Lung (tissue), 12 donors: ENCODE results near the gene CNTNAP2. TPM values are rescaled to one million over a fixed set of nuclear protein-coding genes. Genes with fewer than 3 reads are reported as not detected.

Experiments
- ATAC-seq: fragments of 200-7000 bp; cut with Tn5 transposase; one replicate; pipeline ENCODE4 v1.9.1; 2020; ENCODE audit warnings: moderate number of reproducible peaks; ENCODE audit not compliant: insufficient read depth, low FRiP score
- DNase-seq, 3 donors: peaks; one replicate each; pipeline ENCODE4 v3.0.0-alpha.2; 2013 to 2017
- H3K27ac ChIP-seq, 2 donors: one replicate each; pipeline ENCODE4 v1.5.1; 2013; ENCODE audit warnings: mild to moderate bottlenecking in 2 of 2, moderate library complexity in 2 of 2, control low read depth in 1 of 2, inconsistent platforms in 1 of 2, low read depth in 1 of 2, low read length in 1 of 2
- H3K27me3 ChIP-seq, 3 donors: one replicate each; pipeline ENCODE4 v1.5.1; 2013; ENCODE audit warnings: low read length in 2 of 3; ENCODE audit not compliant: control insufficient read depth in 3 of 3, insufficient read depth in 3 of 3
- H3K36me3 ChIP-seq, 4 donors: one replicate each; pipeline ENCODE4 v1.5.1; 2013; ENCODE audit warnings: low read length in 4 of 4, mild to moderate bottlenecking in 1 of 4, moderate library complexity in 1 of 4; ENCODE audit not compliant: control insufficient read depth in 4 of 4, insufficient read depth in 4 of 4
- H3K4me1 ChIP-seq, 5 donors: one replicate each; pipeline ENCODE4 v1.5.1; 2013; ENCODE audit warnings: low read length in 5 of 5, mild to moderate bottlenecking in 2 of 5, moderate library complexity in 1 of 5; ENCODE audit not compliant: control insufficient read depth in 5 of 5, insufficient read depth in 5 of 5
- H3K4me3 ChIP-seq: one replicate; pipeline ENCODE4 v1.5.1; 2013; ENCODE audit warnings: mild to moderate bottlenecking, control low read depth, moderate library complexity
- H3K9ac ChIP-seq, 2 donors: one replicate each; pipeline ENCODE4 v1.5.1; 2013; ENCODE audit warnings: low read length in 2 of 2, control low read depth in 1 of 2; ENCODE audit not compliant: insufficient read depth in 1 of 2
- H3K9me3 ChIP-seq, 4 donors: one replicate each; pipeline ENCODE4 v1.5.1; 2013; ENCODE audit warnings: low read length in 3 of 4, mild to moderate bottlenecking in 1 of 4, moderate library complexity in 1 of 4; ENCODE audit not compliant: control insufficient read depth in 4 of 4, insufficient read depth in 3 of 4
- CTCF ChIP-seq: IDR thresholded peaks from 2 replicates; pipeline ENCODE4 v1.5.1; 2012; ENCODE audit warnings: mild to moderate bottlenecking; ENCODE audit errors: control extremely low read depth, extremely low read depth
- WGBS, 2 donors: extraction: QIAGEN DNeasy Blood & Tissue Kit; methylation state at CpG; one replicate each; pipeline ENCODE4 v1.1.7; 2013; 5-methylcytosine and 5-hydroxymethylcytosine counted together
- polyA plus RNA-seq, 2 donors: library from polyadenylated mRNA; stranded (reverse); fragments of 200-250 nt; gene quantifications; one replicate each; pipeline ENCODE4 v1.2.1, GENCODE V29; 2013
- total RNA-seq, 2 donors: library from RNA; depleted of rRNA in 1 of 2; stranded (reverse); fragments of >200 nt in 1 of 2; gene quantifications; one replicate each; pipeline ENCODE4 v1.2.1, GENCODE V29; 2014 to 2021
- donor health status: control.
- donor health status: control.
- donor health status: Bipolar disorder and iron deficiency.
- donor health status: healthy.
- donor health status: DM: yes; HTN: yes; CAD: no.

The CNTNAP2 gene
- total and polyA plus RNA-seq, 4 donors, result 0.18 to 45.3 (median 0.52) TPM

- Histone ChIP-seq H3K36me3 (no peaks in the 10 kb centered on the region), H3K9ac (no peak overlapping the region), H3K4me3 (no peak overlapping the region), H3K9me3 (no peaks in the 10 kb centered on the region), H3K27me3 (no peaks in the 10 kb centered on the region), H3K27ac (no peak overlapping the region), H3K4me1 (no peaks in the 10 kb centered on the region)
- 56 to 67% methylated on average over 5 of the region's 5 CpGs for WGBS, 2 donors
- no peak for DNase-seq
- ATAC-seq, result no peak
- TF ChIP-seq CTCF, result no peak
Observed at GRCh38 chr7:147607157-147607800, 1490.7 kb downstream of the CNTNAP2 start.

GRCh38 chr7:147611431-147611830 is 1494.8 kb downstream of the CNTNAP2 start:
- WGBS, 2 donors, result 85 to 95% methylated on average over 1 of the region's 1 CpG
- Histone ChIP-seq H3K4me3 (no peak overlapping the region), H3K27ac (no peak overlapping the region), H3K36me3 (no peaks in the 10 kb centered on the region), H3K27me3 (no peaks in the 10 kb centered on the region), H3K4me1 (no peaks in the 10 kb centered on the region), H3K9me3 (no peaks in the 10 kb centered on the region), H3K9ac (no peak overlapping the region)
- no peak for TF ChIP-seq CTCF
- DNase-seq, result no peak
- no peak for ATAC-seq

GRCh38 chr7:147635288-147635687 is 1518.7 kb downstream of the CNTNAP2 start:
- Histone ChIP-seq H3K36me3 (no peaks in the 10 kb centered on the region), H3K27ac (no peak overlapping the region), H3K9me3 (peaks cover 0 to 3% (median under 1%) of the 10 kb centered on the region in 4 donors), H3K4me1 (no peaks in the 10 kb centered on the region), H3K27me3 (no peaks in the 10 kb centered on the region), H3K4me3 (no peak overlapping the region), H3K9ac (no peak overlapping the region)
- TF ChIP-seq CTCF, result no peak
- 65 to 74% methylated on average over 3 of the region's 3 CpGs for WGBS, 2 donors
- no peak for ATAC-seq
- no peak for DNase-seq

- 83 to 89% methylated on average over 2 of the region's 2 CpGs for WGBS, 2 donors
- no peak for TF ChIP-seq CTCF
- no peaks in the 10 kb centered on the region for H3K4me1 ChIP-seq
- H3K27ac ChIP-seq, result no peak overlapping the region
- no peaks in the 10 kb centered on the region for H3K36me3 ChIP-seq
- H3K9me3 ChIP-seq, result peaks cover 0 to 2% (median 0%) of the 10 kb centered on the region in 4 donors
- DNase-seq (no peak), ATAC-seq (no peak)
- no peak overlapping the region for H3K4me3 ChIP-seq
- no peaks in the 10 kb centered on the region for H3K27me3 ChIP-seq
- no peak overlapping the region for H3K9ac ChIP-seq
Observed at GRCh38 chr7:147636553-147636952, 1520.0 kb downstream of the CNTNAP2 start.
